ENCODE measurements around the gene RNF123. TPM values are rescaled to one million over a fixed set of nuclear protein-coding genes. Genes with fewer than 3 reads are reported as not detected.

The RNF123 gene
- total RNA-seq, 2 donors from 2014 or later: 18.4 to 28.7 TPM

DNA sequence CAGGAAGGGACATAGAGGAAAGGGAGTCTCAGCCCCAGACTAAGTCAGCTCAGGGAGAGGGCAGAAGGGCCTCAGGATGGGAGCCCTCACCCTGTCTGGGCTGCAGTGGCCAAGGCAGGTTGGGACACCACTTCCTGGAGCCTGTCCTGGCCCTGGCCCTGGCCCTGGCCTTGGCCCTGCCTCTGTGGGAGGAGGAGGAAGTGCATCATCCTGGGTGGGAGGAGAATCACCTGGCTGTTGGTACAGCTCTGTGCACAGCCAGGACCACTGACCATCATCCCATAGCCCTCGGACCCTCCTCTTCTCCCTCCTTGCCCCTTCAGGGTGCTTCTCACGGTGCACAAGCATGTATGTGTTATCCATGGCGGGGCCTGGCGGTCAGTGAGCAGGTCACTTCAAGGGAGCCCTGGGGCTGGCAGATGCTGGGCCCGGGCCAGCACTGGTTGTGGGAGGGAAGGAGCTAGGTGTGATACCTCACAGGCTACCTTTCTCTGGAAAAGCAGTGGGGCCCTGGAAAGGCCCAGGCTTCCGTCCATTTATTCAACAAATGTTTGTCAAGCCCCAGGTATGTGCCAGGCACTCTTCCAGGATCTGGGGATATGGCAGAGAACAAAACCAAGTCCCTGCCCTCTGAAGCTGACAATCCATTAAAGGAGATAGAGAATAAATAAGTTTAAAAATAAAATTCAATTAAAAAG, 23.4 kb upstream of the RNF123 start:
- Histone ChIP-seq H3K36me3 (replicated peaks in 1 of 2; ENCODE audit: insufficient read depth in 1 of 2, low read depth in 2 of 2) (no peaks in the 10 kb centered on the region), H3K4me3 (no peak overlapping the region), H3K4me1 (peaks cover 26% of the 10 kb centered on the region), H3K27ac (peak overlapping the region in 2 of 4 donors; percentile 19 to 20), H3K27me3 (no peaks in the 10 kb centered on the region), H3K9me3 (no peaks in the 10 kb centered on the region)
- intact Hi-C loops (cut with DNase I): loop anchor here (5.0 kb wide), 1 partner anchor 119 kb away; no protein-coding TSS in a partner anchor
- ATAC-seq (peak; percentile 22), DNase-seq (peak in 1 of 4 donors; percentile 50)
- 69 to 80% methylated on average over 2 to 4 of the region's 6 CpGs for WGBS, 2 donors
- TF ChIP-seq, protein P1, sequence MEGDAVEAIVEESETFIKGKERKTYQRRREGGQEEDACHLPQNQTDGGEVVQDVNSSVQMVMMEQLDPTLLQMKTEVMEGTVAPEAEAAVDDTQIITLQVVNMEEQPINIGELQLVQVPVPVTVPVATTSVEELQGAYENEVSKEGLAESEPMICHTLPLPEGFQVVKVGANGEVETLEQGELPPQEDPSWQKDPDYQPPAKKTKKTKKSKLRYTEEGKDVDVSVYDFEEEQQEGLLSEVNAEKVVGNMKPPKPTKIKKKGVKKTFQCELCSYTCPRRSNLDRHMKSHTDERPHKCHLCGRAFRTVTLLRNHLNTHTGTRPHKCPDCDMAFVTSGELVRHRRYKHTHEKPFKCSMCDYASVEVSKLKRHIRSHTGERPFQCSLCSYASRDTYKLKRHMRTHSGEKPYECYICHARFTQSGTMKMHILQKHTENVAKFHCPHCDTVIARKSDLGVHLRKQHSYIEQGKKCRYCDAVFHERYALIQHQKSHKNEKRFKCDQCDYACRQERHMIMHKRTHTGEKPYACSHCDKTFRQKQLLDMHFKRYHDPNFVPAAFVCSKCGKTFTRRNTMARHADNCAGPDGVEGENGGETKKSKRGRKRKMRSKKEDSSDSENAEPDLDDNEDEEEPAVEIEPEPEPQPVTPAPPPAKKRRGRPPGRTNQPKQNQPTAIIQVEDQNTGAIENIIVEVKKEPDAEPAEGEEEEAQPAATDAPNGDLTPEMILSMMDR (IDR thresholded peaks at IDR 0.05): no peak
- no peak for TF ChIP-seq POLR2A (IDR thresholded peaks at IDR 0.05)

DNA sequence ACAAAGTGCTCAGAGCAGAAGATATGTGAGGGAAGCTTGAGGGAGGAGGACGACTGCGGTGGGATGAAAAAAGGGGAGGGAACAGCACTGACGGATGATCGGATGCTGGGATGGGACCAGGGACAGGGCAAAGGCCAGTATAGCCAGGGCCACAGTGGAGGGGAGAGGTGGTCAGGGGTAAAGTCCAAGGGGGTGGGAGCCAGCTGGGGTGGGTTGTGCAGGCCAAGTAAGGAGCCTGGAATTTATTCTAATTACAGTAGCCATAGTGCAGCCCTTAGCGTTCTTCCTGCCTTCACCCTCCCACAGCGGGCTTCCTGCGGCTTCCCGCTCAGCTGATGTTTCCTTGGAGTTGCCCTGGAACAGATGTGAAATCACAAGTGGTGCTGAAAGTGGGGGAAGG, 22.8 kb upstream of the RNF123 start:
- no peaks in the 10 kb centered on the region for H3K36me3 ChIP-seq (replicated peaks in 1 of 2; ENCODE audit: insufficient read depth in 1 of 2, low read depth in 2 of 2)
- TF ChIP-seq, protein P1 (IDR thresholded peaks at IDR 0.05): no peak
- no peak for TF ChIP-seq POLR2A (IDR thresholded peaks at IDR 0.05)
- H3K27ac ChIP-seq: peak overlapping the region in 1 of 4 donors; percentile 20
- intact Hi-C loops (cut with DNase I): loop anchor here (5.0 kb wide), 1 partner anchor 119 kb away; no protein-coding TSS in a partner anchor
- ATAC-seq (no peak), DNase-seq (no peak)
- H3K9me3 ChIP-seq: no peaks in the 10 kb centered on the region
- peaks cover 25% of the 10 kb centered on the region for H3K4me1 ChIP-seq
- H3K27me3 ChIP-seq: no peaks in the 10 kb centered on the region
- WGBS, 2 donors: 51 to 55% methylated on average over 8 of the region's 8 CpGs
- H3K4me3 ChIP-seq: no peak overlapping the region

DNA sequence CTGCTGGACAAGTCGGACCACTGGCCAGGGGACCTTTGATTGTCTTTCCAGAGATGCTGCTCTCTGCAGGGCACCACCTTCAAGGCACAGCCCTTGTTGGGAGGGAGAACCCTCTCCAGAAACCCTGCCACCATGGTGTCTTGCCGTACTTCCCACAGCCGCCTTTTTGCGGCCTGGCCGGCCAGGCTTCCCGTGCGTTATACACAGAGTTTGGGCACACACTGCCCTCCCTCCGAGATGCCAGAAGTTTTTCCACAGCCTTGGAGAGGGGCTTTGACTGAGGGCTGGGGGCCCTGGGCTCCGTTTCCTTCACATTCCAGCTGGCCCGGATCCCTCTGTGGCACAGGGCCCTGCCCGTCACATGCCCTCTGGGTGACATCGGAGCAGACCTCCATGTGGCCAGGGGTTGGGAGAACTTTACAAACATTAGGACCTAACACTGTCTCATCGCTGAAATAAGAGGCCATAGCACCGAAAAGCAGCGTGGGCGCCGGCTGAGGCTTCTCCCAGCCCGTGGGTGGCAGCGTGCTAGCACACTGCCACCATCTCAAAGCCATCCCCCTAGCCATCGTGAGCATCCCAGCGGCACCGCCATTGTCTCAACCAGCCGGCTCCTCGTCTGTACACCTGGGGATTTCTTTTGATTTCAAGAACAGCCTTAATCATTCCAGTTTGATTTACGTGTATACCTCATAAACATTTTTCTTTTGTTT, 21.5 kb upstream of the RNF123 start:
- intact Hi-C loops (cut with DNase I): loop anchor here (5.0 kb wide), 1 partner anchor 121 kb away; no protein-coding TSS in a partner anchor

DNA sequence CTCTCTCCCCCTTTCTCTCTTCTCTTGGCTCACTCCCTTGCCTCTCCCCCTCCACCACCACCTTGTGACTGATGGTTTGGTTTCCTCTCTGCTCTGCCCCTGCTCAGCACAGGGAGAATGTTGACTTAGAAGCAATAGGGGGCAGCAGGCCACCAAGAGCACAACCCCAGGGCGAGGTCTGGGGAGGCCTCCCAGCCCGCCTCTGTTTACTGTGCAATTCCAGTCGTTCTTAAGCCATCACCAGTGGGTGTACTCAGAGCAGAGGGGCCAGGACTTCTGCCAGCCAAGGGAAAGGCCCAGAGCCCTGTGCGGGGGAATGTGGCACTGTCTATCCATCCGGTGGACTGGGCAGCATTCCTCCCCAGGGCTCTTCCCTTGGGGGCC, 21.0 kb upstream of the RNF123 start:
- 21 to 30% methylated on average over 3 to 5 of the region's 5 CpGs for WGBS, 2 donors
- ATAC-seq (no peak), DNase-seq (no peak)
- no peak overlapping the region for H3K4me3 ChIP-seq
- H3K4me1 ChIP-seq: peaks cover 30% of the 10 kb centered on the region
- H3K9me3 ChIP-seq: no peaks in the 10 kb centered on the region
- intact Hi-C loops (cut with DNase I): loop anchor here (5.0 kb wide), 1 partner anchor 121 kb away; no protein-coding TSS in a partner anchor
- TF ChIP-seq, protein P1 (IDR thresholded peaks at IDR 0.05): no peak
- no peak for TF ChIP-seq POLR2A (IDR thresholded peaks at IDR 0.05)
- no peaks in the 10 kb centered on the region for H3K27me3 ChIP-seq
- H3K27ac ChIP-seq: no peak overlapping the region
- H3K36me3 ChIP-seq (replicated peaks in 1 of 2; ENCODE audit: insufficient read depth in 1 of 2, low read depth in 2 of 2): no peaks in the 10 kb centered on the region

More for the DNA sequence above, 21.5 kb upstream of the RNF123 start:
- no peaks in the 10 kb centered on the region for H3K27me3 ChIP-seq
- no peak overlapping the region for H3K4me3 ChIP-seq
- no peaks in the 10 kb centered on the region for H3K9me3 ChIP-seq
- no peak for TF ChIP-seq POLR2A (IDR thresholded peaks at IDR 0.05)
- TF ChIP-seq, protein P1 (IDR thresholded peaks at IDR 0.05): no peak
- no peaks in the 10 kb centered on the region for H3K36me3 ChIP-seq (replicated peaks in 1 of 2; ENCODE audit: insufficient read depth in 1 of 2, low read depth in 2 of 2)
- no peak overlapping the region for H3K27ac ChIP-seq
- ATAC-seq: no peak
- H3K4me1 ChIP-seq: peaks cover 25% of the 10 kb centered on the region
- 69% methylated on average over 25 of the region's 25 CpGs for WGBS, 2 donors
- DNase-seq: no peak
